Right forelimb (tissue), 1 donor: ENCODE measurements around the gene SBF2.
"Not testable (repeated sequence)": the region's sequence is repeated elsewhere in the genome, so short reads cannot be mapped to it uniquely, and the experiment has no call there.

Experiments
- DNase-seq: peaks from one replicate; pipeline ENCODE4 v3.0.0-alpha.2; 2018

The SBF2 gene

GRCh38 chr11:10261821-10262220, 32.2 kb downstream of the SBF2 start:
- DNase-seq, result no peak

- DNase-seq, result no peak
Observed at GRCh38 chr11:10257478-10257877, 36.5 kb downstream of the SBF2 start.

- DNase-seq, result no peak
Observed at GRCh38 chr11:10255388-10256125, 38.5 kb downstream of the SBF2 start.

GRCh38 chr11:10249448-10250131, 44.4 kb downstream of the SBF2 start:
- not testable (repeated sequence) for DNase-seq

GRCh38 chr11:10247011-10247410, 47.0 kb downstream of the SBF2 start:
- no peak for DNase-seq

- DNase-seq, result no peak
Observed at GRCh38 chr11:10243896-10244575, 50.0 kb downstream of the SBF2 start.

GRCh38 chr11:10236840-10237239, 57.2 kb downstream of the SBF2 start:
- DNase-seq, result no peak

GRCh38 chr11:10233581-10233980, 60.4 kb downstream of the SBF2 start:
- DNase-seq, result no peak

GRCh38 chr11:10232756-10233155, 61.3 kb downstream of the SBF2 start:
- DNase-seq, result no peak

- DNase-seq, result not testable (repeated sequence)
Observed at GRCh38 chr11:10231803-10232202, 62.2 kb downstream of the SBF2 start.

- DNase-seq, result no peak
Observed at GRCh38 chr11:10225553-10225952, 68.5 kb downstream of the SBF2 start.

GRCh38 chr11:10222399-10222798, 71.6 kb downstream of the SBF2 start:
- no peak for DNase-seq

- no peak for DNase-seq
Observed at GRCh38 chr11:10221342-10221741, 72.7 kb downstream of the SBF2 start.

GRCh38 chr11:10211470-10211869, 82.5 kb downstream of the SBF2 start:
- DNase-seq, result no peak

- no peak for DNase-seq
Observed at GRCh38 chr11:10209326-10209725, 84.7 kb downstream of the SBF2 start.

GRCh38 chr11:10208131-10208575, 85.9 kb downstream of the SBF2 start:
- no peak for DNase-seq

- DNase-seq, result no peak
Observed at GRCh38 chr11:10205928-10206327, 88.1 kb downstream of the SBF2 start.

GRCh38 chr11:10204021-10204420, 90.0 kb downstream of the SBF2 start:
- DNase-seq, result no peak

- DNase-seq, result no peak
Observed at GRCh38 chr11:10201343-10201742, 92.7 kb downstream of the SBF2 start.

- DNase-seq, result no peak
Observed at GRCh38 chr11:10197091-10197490, 96.9 kb downstream of the SBF2 start.

- no peak for DNase-seq
Observed at GRCh38 chr11:10192036-10192435, 102.0 kb downstream of the SBF2 start.

- DNase-seq, result no peak
Observed at GRCh38 chr11:10181811-10182210, 112.2 kb downstream of the SBF2 start.

GRCh38 chr11:10164621-10165020, 129.4 kb downstream of the SBF2 start:
- DNase-seq, result no peak

- no peak for DNase-seq
Observed at GRCh38 chr11:10162222-10162621, 131.8 kb downstream of the SBF2 start.
